ENCODE data around the gene TRMO. TPM values are rescaled to one million over a fixed set of nuclear protein-coding genes. Genes with fewer than 3 reads are reported as not detected.

TRMO gene
- total RNA-seq, 1 donor from 2014 or later, result 24.8 TPM

DNA sequence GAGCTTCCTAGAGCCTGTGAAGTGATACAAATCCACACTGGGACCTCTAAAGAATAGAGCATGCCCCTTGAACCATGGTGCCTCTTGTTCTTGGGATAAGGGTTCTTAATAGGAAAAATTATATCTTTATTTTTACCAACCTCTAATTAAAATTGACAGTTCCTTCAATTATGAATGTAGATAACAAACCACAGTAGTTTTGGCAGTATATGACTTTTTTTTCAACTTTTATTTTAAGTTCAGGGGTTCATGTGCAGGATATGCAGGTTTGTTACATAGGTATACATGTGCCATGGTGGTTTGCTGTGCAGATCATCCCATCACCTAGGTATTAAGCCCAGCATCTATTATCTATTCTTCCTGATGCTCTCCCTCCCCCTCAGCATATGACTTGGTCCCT lies 14.7 kb upstream of the TRMO start:
- H3K27ac ChIP-seq, result no peak overlapping the region
- no peak for DNase-seq (ENCODE audit: low spot score in 2 of 2)
- no peak overlapping the region for H3K4me3 ChIP-seq
- no peaks in the 10 kb centered on the region for H3K27me3 ChIP-seq
- no peak for TF ChIP-seq CTCF (IDR thresholded peaks at IDR 0.05)
- no peaks in the 10 kb centered on the region for H3K36me3 ChIP-seq
- intact Hi-C loops (cut with DNase I), result no loop called here
- no peaks in the 10 kb centered on the region for H3K4me1 ChIP-seq
- H3K9me3 ChIP-seq, result no peaks in the 10 kb centered on the region

- intact Hi-C loops (cut with DNase I), result no loop called here
- H3K4me1 ChIP-seq, result no peaks in the 10 kb centered on the region
- H3K27me3 ChIP-seq, result no peaks in the 10 kb centered on the region
- TF ChIP-seq CTCF (IDR thresholded peaks at IDR 0.05), result no peak
- H3K9me3 ChIP-seq, result no peaks in the 10 kb centered on the region
- no peak overlapping the region for H3K4me3 ChIP-seq
- DNase-seq (ENCODE audit: low spot score in 2 of 2), result no peak
- no peak overlapping the region for H3K27ac ChIP-seq
- no peaks in the 10 kb centered on the region for H3K36me3 ChIP-seq
Measured at GRCh38 chr9:97935276-97935675, 13.0 kb upstream of the TRMO start.

DNA sequence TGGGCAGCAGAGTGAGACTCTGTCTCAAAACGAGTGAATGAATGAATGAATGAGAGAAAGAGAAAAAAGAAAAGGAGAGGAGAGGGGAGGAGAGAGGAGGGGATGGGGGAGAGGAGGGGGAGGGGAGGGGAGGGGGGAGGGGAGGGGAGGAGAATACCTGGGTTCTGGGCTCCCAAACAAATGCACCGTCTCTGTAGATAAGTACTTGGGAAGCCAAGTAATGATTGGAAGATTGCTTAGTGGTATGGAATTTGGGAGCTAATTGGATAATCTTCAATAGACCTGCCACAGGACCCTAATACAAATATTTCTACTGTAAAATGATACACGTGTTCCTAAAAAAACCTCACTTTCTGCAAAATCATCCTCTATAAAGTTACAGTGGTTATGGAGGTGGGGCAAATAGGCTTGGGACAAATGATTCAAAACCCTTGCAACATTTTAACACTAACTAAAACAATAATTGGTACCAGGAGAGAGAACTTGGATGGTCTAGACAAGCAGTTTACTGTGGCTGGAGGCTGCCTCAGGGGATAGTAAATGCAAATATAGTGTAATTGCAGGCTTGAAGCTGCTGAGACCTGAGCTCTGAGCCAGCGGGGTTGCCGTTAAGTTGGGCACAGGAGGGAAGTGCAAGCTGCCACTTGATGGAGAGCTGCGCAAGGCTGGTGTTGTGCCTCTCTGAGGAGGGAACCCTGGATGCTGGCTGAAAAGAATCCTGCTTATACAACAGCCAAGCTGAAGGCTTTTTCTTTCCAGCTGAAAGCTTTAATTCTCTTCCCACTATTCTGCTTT lies 12.2 kb upstream of the TRMO start:
- TF ChIP-seq CTCF (IDR thresholded peaks at IDR 0.05), result no peak
- Histone ChIP-seq H3K4me1 (no peaks in the 10 kb centered on the region), H3K36me3 (no peaks in the 10 kb centered on the region), H3K9me3 (no peaks in the 10 kb centered on the region), H3K27ac (no peak overlapping the region), H3K4me3 (no peak overlapping the region), H3K27me3 (no peaks in the 10 kb centered on the region)
- intact Hi-C loops (cut with DNase I), result no loop called here
- DNase-seq (ENCODE audit: low spot score in 2 of 2), result no peak

DNA sequence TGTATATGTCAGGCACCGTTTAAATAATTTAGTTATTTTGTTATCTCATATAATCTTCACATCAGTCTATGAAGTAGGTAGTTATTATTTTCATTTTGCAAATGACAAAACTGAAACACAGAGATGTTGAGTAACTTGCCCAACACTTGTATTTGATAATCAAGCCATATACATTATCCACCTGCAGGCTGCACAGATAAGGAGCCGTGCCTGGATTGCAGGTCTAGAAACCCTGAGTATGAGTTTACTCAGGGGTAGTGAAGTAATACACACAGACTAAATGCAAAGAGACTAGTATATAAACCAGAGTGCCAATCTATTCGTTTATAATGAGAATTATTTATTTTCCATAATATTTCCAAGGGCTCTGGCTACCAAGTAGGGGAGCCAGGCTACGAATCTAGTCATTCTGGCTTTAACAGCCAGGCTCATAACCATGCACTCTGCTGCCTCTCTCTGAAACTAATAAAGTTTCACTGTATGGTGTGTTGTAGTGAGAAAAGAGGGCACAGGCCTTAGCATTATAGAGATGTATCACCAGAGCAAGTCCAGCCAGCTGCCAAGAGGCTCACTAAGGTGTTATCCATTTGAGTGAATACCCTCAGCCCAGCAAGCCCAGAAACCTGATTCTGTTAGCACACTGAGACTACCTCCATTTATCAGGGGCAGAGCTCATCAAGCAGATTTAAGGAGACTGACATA lies 11.1 kb upstream of the TRMO start:
- DNase-seq (ENCODE audit: low spot score in 2 of 2), result no peak
- Histone ChIP-seq H3K36me3 (no peaks in the 10 kb centered on the region), H3K4me1 (no peaks in the 10 kb centered on the region), H3K27me3 (no peaks in the 10 kb centered on the region), H3K27ac (no peak overlapping the region), H3K9me3 (no peaks in the 10 kb centered on the region), H3K4me3 (no peak overlapping the region)
- TF ChIP-seq CTCF (IDR thresholded peaks at IDR 0.05), result no peak
- intact Hi-C loops (cut with DNase I), result no loop called here

DNA sequence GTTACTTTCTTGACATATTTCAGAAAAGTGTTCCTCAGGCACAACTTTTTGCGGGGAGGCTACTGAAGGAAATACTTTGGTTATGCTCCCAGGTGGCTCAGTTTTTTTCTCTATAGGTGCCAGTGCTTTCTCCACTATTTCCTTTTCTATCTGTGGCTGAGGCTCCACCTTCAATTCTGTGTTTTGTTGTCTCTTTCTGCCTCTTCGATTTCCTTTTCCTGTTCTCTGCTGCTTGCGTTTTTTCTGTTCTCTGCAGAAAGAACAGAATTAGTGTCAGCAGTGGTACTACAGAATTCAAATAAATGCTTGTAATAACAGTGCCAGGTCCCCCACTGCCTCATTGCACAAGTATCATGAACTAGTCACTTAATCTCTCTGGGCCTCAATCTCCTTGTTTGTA lies 8.7 kb upstream of the TRMO start:
- H3K36me3 ChIP-seq, result no peaks in the 10 kb centered on the region
- H3K4me3 ChIP-seq, result no peak overlapping the region
- intact Hi-C loops (cut with DNase I), result no loop called here
- no peak for DNase-seq (ENCODE audit: low spot score in 2 of 2)
- no peaks in the 10 kb centered on the region for H3K4me1 ChIP-seq
- H3K9me3 ChIP-seq, result no peaks in the 10 kb centered on the region
- no peaks in the 10 kb centered on the region for H3K27me3 ChIP-seq
- no peak overlapping the region for H3K27ac ChIP-seq
- no peak for TF ChIP-seq CTCF (IDR thresholded peaks at IDR 0.05)

All from ascending aorta (tissue), 2 donors.